ENCODE measurements around the gene RBP3. TPM values are rescaled to one million over a fixed set of nuclear protein-coding genes. Genes with fewer than 3 reads are reported as not detected.

Gene RBP3
- total RNA-seq, 1 experiment from 2014 or later = not detected

- H3K4me1 ChIP-seq (ENCODE audit: control insufficient read depth in 1 of 2, insufficient read depth in 2 of 2, low read length in 2 of 2) = peaks cover 0 to 4% of the 10 kb centered on the region in 2 experiments; a peak in 1 of 4 replicates
- no peaks in the 10 kb centered on the region for H3K9me3 ChIP-seq (ENCODE audit: control insufficient read depth in 1 of 2, insufficient read depth in 1 of 2, low read depth in 1 of 2, low read length in 2 of 2)
- ChIA-PET RAD21 (ENCODE audit: low non-redundant PET in 1 of 2, low total read pairs in 2 of 2, uncharacterized antibody in 2 of 2, unreplicated experiment in 2 of 2) (no interaction called here), CTCF (interaction anchor here (2.4 kb wide), 1 partner anchor 11 kb away, joined by 6 read pairs; no protein-coding TSS in a partner anchor), POLR2A (no interaction called here)
- TF ChIP-seq YY1 (IDR thresholded peaks at IDR 0.05; ENCODE audit: extremely low read depth, insufficient replicate concordance, low read depth, low read length) (no peak), ATF3 (IDR thresholded peaks at IDR 0.05) (no peak), ZBTB33 (IDR thresholded peaks at IDR 0.05; ENCODE audit: extremely low read depth, insufficient replicate concordance, low read length) (no peak), JUND (IDR thresholded peaks at IDR 0.05) (no peak), CEBPB (IDR thresholded peaks at IDR 0.05; ENCODE audit: low read depth) (no peak), MAX (IDR thresholded peaks at IDR 0.05) (no peak), ZNF274 (IDR thresholded peaks at IDR 0.05; ENCODE audit: low read depth, low read length) (no peak), ZFX (IDR thresholded peaks at IDR 0.05) (no peak), REST (IDR thresholded peaks at IDR 0.05; ENCODE audit: low read depth) (no peak), CTCF (IDR thresholded peaks at IDR 0.05 in 2 of 3, conservative IDR thresholded peaks at IDR 0.05 in 1 of 3; ENCODE audit: borderline replicate concordance in 1 of 3, insufficient read depth in 1 of 3, low read depth in 2 of 3, low read length in 2 of 3) (no peak), SIN3A (IDR thresholded peaks at IDR 0.05; ENCODE audit: low read depth) (no peak), TCF7L2 (IDR thresholded peaks at IDR 0.05; ENCODE audit: borderline replicate concordance, extremely low read depth, insufficient read depth, insufficient read length) (no peak), SP1 (IDR thresholded peaks at IDR 0.05; ENCODE audit: low read depth) (no peak), POLR2AphosphoS5 (IDR thresholded peaks at IDR 0.05; ENCODE audit: low read depth, low read length) (no peak), POLR2A (IDR thresholded peaks at IDR 0.05; ENCODE audit: borderline replicate concordance, extremely low read depth, insufficient read depth, insufficient read length) (no peak)
- DNase-seq (ENCODE audit: low read depth, low spot score) = no peak
- no peak overlapping the region for H2AFZ ChIP-seq (ENCODE audit: low read depth, low read length, poor library complexity, severe bottlenecking)
- no peaks in the 10 kb centered on the region for H3K79me2 ChIP-seq (ENCODE audit: insufficient read depth, low read length)
- no peaks in the 10 kb centered on the region for H3K9me2 ChIP-seq (ENCODE audit: insufficient read depth)
- no TSS peak for BruUV-seq (replicated peaks)
- no peaks in the 10 kb centered on the region for H3K27me3 ChIP-seq (ENCODE audit: insufficient read depth, low read length)
- H3K9ac ChIP-seq (ENCODE audit: low read length) = no peak overlapping the region
- no peak overlapping the region for H3K4me2 ChIP-seq (ENCODE audit: low read length)
- intact Hi-C loops (cut with micrococcal nuclease) = no loop called here
- no peak for ATAC-seq
- no peaks in the 10 kb centered on the region for H3K36me3 ChIP-seq (ENCODE audit: control insufficient read depth in 1 of 2, insufficient read depth in 2 of 2, low read length in 2 of 2)
- no peak overlapping the region for H3K4me3 ChIP-seq (replicated peaks in 1 of 2; ENCODE audit: low read depth in 1 of 2, low read length in 2 of 2)
- H3K27ac ChIP-seq (ENCODE audit: low read depth, low read length) = no peak overlapping the region
- no peaks in the 10 kb centered on the region for H4K20me1 ChIP-seq (ENCODE audit: insufficient read depth)
These were observed 24.6 kb downstream of the RBP3 start for GRCh38 chr10:47372726-47373125.
